NCI-H146 (cell line): ENCODE results near the gene ABCC1.

Experiments
- DNase-seq: peaks from one replicate; lab custom pipeline; 2025; lab: John Stamatoyannopoulos, UW

Gene ABCC1

DNA sequence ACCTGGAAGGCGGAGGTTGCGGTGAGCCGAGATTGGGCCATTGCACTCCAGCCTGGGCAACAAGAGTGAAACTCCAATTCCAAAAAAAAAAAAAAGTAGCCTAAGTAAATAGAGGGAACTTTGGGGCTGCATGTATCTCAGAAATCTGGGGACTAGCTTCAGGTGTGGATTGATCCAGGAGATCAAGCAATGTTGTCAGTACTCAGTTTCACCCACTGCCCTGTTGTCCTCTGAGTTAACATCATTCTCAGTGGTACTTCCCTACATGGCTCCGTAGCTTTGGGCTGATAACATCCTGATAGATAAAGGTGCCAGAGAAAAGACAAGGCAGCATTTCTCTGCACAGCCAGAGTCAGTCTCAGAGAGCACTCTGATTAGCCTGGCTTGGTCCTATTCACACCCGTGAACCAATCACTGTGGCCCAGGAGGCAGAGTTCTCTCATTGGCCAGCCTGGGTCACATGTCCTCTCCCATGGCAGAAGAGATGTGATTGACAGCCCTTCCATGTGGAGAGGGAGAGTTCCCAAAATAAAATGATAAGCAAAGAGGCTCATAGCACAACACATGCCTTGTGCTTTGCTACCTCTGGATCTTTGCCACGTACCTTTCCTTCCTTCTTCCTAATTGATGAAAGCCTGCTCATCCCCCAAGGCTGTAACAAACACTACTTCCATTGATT lies 99.6 kb downstream of the ABCC1 start:
- DNase-seq: no peak

DNA sequence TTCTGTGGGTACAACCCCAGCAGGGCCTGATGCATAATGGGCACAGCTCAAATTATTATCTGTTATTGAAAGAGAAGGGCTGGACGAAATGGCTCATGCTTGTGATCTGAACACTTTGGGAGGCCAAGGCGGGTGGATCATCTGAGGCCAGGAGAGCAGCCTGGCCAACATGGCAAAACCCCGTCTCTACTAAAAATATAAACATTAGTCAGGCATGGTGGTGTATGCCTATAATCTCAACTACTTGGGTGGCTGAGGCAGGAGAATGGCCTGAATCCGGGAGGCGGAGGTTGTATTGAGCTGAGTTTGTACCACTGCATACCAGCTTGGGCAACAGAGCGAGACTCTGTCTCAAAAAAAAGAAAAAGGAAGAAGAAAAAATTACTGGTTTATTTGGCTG lies 100.7 kb downstream of the ABCC1 start:
- DNase-seq: no peak

DNA sequence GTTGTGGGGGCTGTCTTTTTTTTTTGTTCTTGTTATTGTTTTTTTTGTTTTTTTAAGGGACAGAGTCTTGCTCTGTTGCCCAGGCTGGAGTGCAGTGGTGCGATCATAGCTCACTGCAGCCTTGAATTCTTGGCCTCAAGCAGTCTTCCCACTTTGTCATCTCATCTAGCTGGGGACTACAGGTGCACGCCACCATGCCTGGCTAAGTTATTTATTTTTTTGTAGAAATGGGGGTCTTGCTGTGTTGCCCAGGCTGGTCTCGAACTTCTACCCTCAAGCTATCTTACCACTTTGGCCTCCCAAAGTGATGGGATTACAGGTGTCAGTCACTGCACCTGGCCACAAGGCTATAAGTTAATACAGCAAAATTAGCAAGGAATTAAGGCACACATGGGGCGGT lies 101.7 kb downstream of the ABCC1 start:
- no peak for DNase-seq

DNA sequence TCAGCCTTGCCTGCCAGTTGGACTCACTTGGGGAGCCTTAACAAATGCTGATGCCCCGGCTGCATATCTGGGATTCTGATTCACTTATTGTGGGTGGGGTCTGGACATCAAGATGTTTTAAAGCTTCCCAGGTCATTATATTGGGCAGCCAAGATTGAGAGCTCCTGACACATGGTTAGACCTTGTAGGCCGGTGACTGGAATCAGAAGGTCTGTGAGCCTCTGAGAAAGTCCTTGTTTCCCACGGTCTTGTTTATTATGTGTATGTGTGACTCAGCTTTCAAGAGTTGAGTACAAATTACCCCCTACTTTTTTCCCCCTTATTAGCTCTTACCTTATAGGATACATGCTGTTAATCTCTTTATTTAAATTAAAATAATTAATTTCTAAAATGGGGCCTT lies 103.5 kb downstream of the ABCC1 start:
- DNase-seq: no peak

- DNase-seq: no peak
Measured at GRCh38 chr16:16057102-16057501, 107.7 kb downstream of the ABCC1 start.

DNA sequence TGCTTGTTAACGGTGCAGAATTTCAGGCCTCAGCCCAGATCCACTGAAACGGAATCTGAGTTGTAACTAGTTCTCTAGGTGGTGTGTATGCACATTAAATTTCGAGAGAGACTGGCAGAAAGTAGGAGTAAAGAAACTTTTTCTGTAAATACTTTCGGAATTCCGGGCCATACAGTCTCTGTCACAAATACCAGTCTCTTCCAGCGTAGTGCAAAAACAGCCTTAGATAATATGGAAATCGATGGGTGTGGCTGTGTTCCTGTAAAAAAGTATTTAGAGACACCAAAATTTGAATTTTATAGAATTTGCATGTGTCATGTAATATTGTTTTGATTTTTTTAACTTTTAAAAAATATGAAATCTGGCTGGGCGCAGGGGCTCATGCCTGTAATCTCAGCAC lies 109.7 kb downstream of the ABCC1 start:
- no peak for DNase-seq

DNA sequence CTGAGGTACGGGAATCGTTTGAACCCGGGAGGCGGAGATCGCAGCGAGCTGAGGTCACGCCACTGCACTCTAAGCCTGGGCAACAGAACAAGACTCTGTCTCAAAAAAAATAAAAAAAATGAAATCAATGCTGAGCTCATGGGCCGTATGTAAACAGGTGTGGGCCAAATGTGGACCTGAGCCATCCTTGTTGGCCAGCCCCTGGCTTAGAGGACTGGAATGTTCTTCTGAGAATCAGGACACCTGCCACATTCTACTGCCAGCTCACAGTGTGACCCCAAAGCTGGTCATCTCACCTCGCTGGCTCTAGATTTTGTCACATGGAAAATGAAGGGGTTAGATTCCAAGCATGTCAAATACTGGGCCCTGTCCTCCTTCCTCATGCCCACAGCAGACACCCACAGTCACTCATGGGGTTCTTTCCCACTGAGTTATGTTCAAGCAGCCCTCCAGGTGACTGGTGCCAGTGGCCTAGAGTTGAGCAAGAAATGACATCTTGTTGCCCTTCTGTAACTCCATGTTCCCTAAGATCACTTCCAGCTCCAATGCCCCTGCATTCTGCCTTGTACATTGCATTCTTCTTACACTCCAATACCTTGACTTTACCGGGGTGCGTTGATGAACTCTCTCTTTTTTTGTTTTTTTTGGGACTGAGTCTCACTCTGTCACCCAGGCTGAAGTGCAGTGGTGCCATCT lies 110.6 kb downstream of the ABCC1 start:
- DNase-seq: no peak

DNA sequence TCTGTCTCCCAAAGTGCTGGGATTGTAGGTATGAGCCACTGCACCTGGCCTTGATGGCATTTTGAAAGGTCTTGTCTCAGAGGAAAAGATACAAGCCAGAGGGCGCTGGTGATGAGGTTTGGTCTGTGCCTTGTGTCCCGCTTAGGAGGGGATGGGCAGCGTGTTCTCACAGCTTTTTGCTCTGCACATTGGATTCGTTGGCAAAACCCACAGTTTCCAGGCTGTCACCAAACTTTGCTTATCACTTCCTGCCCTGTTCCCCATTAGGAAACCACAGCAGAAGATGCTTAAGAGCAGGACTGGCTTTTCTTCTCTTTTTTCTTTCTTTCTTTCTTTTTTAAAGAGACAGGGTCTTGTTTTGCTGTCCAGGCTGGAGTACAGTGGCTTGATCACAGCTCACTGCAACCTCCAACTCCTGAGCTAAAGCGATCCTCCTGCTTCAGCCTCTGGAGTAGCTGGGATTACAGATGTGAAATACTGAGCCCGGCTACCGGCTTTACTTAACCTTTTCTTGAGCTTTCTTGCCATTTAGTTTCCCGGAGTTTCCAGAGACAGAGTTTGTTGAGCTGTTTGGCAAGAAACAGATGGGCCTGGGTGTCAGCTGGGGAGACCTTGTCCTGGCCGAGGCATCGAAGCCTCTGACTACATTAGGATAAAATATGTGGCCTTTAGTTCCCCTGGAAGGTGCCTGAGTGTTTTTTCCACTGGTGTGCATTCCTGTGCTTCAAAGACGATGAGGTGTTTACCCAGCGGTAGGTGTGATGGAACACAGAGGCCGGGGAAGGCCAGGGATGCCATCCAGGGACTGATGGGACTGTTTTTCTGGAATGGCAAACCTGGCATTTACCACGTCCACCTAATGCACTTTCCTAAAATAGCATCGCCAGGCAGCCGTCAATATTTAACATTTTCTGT lies 112.9 kb downstream of the ABCC1 start:
- DNase-seq: no peak

- no peak for DNase-seq
Measured at GRCh38 chr16:16063683-16064082, 114.3 kb downstream of the ABCC1 start.

DNA sequence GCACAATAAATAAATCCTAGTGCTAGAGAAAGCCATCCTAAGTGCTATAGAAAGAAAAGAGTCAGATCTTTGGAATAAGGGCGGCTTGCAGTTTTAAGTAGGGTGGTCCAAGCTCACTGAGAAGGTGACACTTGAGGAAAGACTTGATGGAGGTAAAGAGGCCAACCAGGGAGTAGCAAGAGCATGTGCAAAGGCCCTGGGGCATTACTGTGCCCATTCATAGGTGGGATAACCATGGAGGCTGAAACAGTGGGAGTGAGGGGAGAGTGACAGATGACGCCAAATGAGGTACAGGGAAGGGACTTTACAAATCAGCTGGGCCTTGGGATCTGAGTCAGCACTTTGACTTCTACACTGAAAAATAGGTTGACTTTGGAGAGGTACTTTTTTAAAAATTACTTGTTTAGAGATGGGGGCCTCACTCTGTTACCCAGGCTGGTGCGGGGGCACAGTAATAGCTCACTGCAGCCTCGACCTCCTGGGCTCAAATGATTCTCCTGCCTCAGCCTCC lies 115.5 kb downstream of the ABCC1 start:
- no peak for DNase-seq

GRCh38 chr16:16067127-16067526 lies 117.7 kb downstream of the ABCC1 start:
- DNase-seq: no peak

DNA sequence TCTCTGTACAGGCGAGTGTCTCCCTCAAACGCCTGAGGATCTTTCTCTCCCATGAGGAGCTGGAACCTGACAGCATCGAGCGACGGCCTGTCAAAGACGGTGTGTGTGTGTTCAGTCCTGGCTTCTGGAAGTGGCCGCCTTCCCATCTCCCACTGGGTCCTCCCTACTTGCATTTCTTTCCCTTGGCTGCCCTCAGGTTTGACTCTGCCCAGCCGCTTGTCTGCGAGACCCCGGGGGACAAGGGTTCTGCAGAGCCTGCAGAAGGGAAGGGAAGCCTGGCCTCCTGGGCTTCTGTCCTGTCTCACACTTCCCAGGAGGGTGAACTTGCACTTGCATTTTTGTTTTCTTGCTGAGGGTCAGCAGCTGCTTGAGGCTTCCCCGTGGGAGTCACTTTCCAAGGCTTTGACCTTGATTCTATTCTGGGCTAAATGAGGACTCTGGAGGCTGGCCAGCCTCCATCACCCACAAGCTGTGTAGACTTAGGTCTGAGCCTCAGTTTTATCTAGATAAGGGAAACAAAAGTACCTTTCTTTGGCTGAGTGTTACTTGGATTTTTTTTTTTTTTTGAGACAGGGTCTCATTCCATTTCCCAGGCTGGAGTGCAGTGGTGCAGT lies 122.3 kb downstream of the ABCC1 start:
- DNase-seq: no peak

DNA sequence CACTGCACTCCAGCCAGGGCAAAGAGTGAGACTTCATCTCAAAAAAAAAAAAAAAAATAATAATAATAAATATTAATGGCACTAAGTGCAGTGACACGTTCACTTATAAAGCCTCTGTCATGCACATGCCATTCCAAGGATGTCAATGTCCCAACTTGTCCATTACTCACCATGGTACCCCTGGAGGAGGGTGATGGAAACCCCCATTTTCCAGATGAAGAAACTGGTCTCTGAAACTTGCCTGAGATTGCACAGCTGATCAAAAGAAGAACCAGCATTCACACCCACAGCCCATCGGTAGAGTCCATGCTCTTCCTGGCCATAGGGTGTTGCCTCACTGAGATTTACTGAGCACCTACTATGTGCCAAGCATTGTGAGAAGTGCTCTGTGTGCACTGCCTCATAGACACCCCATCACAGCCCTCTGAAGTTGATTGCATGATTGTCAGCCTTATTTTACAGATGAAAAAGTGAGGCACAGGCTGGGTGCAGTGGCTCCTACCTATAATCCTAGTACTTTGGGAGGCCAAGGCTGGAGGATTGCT lies 123.7 kb downstream of the ABCC1 start:
- DNase-seq: no peak

- DNase-seq: no peak
Measured at GRCh38 chr16:16073891-16074881, 124.8 kb downstream of the ABCC1 start.

DNA sequence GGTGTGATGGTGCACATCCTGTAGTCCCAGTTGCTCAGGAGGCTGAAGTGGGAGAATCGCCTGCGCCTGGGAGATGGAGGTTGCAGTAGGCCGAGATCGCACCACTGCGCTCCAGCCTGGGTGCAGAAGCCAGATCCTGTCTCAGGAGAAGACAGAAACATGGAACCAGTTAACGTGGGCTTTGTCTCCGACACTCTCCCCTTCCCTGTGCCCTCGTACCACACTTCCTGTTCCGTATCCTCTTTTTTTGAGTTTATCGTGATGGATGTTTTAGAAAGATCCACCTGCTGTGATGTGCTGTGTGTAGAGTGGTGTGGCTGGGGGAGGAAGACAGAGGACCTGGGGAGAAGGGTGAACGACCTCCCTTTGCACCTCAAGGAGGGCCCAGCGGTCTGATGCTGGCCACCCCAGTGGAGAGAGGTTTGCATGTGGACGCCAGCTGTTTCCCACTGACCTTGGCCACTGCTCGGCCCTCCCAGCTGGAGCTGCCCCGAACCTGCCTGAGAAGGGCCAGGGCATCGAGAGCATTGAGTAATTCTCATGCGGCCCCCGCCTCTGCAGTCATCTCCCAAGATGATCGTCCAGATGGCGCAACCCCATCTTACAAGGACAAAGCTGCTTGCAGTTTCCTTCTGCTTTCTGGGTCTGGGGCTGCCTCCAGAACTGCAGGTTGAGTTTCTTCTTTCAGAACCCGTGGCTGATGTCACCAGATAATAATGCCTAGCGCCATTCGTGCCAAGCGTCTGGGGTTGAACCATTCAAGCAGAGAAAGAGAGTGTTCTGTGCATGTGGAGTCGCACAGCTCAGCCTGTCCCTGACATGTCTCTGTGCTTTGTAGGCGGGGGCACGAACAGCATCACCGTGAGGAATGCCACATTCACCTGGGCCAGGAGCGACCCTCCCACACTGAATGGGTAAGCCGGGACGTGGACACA lies 126.3 kb downstream of the ABCC1 start:
- no peak for DNase-seq

GRCh38 chr16:16076423-16076813 lies 127.0 kb downstream of the ABCC1 start:
- no peak for DNase-seq

- no peak for DNase-seq
Measured at GRCh38 chr16:16080465-16081065, 131.1 kb downstream of the ABCC1 start.

- DNase-seq: no peak
Measured at GRCh38 chr16:16081141-16081540, 131.7 kb downstream of the ABCC1 start.

- no peak for DNase-seq
Measured at GRCh38 chr16:16082255-16082654, 132.8 kb downstream of the ABCC1 start.
